HG02938 (cell line): ENCODE results near the gene CNKSR3.

Source experiments
- ATAC-seq: cut with Tn5 transposase; IDR thresholded peaks from one replicate; pipeline ENCODE4 v1.9.1; 2021; ENCODE audit warnings: mild to moderate bottlenecking, moderate library complexity; ENCODE audit not compliant: unreplicated experiment

CNKSR3 gene

GRCh38 chr6:154356690-154357089 is 153.8 kb downstream of the CNKSR3 start, which contains the start of gene IPCEF1:
IPCEF1 (minus strand) TSS chr6:154356803; CDS start chr6:154265947, 90,856 bp downstream.
- ATAC-seq, result no peak

DNA sequence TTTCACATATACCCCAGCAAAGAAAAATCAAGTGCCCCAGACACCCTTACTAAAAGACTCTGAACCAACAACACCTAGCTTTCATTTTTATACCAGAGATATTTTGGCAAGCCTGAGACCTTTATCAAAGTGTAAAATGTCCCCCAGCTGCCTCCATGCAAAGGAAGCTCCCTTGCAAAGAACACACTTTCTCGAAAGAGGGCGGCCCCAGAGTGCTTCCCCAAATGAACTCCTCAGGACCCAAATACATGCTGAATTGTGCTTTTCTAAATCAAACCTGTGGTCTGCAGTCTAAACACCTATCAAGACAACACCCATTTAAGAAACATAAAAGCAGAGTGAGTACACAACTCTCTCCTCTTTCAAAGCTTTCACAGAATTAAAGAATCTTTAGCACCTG is 154.4 kb downstream of the CNKSR3 start:
- ATAC-seq, result no peak

DNA sequence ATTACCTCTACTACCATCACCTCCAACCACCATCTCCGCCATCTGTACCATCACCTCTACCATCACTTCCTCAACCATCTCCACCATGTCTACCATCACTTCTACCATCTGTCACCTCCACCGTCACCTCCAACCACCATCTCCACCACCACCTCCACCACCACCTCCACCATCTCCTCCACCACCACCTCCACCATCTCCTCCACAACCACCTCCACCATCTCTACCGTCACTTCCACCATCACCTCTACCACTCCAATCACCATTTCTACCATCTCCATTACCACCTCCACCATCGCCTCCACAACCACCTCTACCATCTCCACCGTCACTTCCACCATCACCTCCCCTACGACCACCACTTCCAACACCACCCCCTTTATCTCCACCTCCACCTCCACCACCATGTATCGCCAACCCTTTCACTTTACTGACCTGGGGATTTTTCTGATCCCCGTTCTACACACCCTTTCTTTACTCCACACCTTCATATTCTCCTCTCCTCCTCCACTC is 156.2 kb downstream of the CNKSR3 start:
- no peak for ATAC-seq

GRCh38 chr6:154353626-154354025 is 156.9 kb downstream of the CNKSR3 start:
- ATAC-seq, result no peak

DNA sequence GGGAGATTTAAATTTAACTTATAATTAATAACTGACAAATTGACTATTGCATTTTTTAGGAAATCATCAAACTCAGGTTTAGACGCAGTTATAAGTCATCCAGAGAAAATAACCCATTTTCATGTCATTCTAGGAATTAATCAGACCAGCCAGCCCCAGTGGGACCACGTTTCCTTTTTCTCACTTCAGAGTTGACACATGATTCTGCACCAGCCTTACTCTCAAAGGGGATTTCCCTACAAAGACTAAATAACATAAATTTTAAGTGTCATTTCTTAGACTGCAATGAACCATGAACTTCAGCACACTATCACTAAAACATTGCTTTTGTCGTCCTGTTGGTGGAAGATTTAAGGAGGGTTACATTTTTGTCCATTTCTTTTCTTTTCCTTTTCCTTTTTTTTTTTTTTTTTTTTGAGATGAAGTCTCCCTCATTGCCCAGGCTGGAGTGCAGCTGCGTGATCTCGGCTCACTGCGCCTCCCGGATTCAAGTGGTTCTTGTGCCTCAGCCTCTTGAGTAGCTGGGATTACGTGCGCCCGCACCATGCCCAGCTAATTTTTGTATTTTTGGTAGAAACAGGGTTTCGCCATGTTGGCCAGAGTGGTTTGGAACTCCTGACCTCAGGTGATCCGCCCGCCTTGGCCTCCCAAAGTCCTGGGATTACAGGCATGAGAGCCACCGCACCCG is 157.4 kb downstream of the CNKSR3 start:
- peak; percentile 66 for ATAC-seq

DNA sequence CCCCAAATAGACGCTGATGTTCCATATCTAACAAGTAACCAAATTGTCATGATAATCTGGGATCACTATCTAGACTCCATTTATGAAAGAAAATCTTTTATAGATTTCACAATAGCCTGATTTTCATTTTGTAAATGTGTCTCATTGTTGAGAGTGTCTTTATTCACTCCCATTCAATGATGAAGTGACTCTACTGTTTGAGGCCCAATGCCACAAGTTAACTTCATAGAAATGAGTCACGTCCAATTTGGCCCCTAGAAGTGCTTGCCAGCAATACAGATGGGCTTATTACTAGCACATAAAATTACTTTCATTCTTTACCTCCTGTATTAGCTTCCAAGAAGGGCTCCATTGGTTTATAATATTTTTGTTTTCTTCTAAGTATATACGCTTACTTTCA is 160.2 kb downstream of the CNKSR3 start:
- no peak for ATAC-seq

DNA sequence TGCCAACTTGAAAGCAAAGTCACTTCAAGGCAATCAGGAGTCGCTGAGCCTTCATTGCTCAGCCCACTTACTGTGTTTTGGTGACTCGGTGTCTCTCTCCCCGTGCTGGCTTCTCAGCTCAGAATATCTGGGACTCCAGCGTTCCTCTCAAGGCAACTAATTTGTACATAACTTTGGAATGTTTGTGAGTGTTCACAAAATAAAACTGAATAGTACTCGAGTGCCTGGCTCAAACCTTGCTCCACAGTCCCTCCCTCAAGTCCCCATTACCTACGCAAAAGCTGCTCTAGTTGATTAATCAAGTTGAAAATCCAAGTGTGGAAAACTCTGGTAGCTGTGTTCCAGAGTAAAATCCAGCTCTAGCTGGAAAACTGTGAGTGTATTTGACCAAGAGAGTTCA is 162.5 kb downstream of the CNKSR3 start:
- ATAC-seq, result no peak

DNA sequence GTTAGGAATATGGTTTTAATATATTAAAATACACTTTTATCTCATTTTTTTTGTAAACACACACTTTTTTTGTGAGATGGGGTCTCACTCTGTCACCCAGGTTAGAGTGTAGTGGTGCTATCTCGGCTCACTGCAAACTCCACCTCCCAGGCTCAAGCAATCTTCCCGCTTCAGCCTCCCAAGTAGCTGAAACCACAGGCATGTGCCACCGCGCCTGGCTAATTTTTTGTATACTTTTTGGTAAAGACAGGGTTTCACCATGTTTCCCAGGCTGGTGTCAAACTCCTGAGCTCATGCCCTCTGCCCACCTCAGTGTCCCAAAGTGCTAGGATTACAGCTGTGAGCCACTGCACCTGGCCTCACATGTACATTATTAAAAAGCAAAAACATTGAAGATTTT is 164.7 kb downstream of the CNKSR3 start:
- ATAC-seq, result no peak

DNA sequence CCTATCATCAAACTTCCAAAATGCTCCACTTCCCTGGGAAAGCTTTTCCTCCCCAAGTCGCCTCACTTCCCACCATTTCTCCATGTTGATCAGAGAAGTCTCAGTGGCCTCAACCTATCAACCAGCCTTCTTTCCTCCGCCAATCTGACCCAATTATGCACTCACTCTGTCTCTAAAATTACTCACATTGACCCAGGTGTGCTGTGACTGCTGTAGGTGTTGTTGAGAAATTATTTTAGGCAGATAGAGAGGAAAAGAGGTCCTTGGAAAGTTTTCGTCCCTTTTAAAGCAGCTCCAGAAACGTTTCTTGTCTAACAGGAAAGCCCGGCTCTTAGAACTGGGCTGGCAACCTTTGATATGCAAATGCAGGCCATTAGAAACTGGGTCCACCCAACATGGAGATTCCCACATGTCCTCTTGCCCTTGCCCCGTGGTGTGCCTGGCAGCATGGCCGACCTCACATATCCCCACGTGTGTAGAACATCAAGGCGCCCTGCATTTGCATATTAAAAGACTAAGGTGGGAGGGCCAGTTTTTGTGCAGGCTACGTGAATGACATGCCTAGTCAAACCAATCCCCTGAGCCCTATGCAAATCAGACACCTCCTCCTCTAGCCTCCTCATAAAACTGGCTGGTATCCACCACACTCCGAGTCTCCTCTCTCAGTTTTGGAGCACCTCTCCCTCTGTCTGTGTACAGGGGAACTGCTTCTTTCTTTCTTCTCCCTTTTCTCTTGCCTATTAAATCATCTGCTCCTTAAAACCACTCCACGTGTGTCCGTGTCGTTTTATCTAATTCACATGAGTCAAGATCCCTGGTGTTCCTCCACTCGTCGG is 166.8 kb downstream of the CNKSR3 start:
- no peak for ATAC-seq

DNA sequence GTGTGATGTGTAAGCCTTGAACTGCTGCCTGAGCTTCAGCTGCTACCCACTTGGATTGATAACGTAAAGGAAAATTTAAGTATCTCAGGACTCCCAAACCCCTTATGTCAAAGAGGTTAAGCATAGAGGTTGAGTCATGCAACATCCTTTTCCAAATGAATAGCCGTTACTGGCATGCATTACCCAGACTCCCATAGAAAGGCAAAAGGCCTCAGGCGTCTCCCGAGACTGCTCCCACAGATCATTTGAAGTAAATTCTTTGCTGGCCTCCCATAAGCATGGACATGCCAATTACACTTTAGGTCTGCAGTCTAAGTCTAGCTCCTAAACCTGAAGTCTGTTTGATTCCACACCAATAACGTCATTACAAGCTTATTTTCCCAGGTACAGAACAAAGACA is 168.6 kb downstream of the CNKSR3 start:
- no peak for ATAC-seq

- ATAC-seq, result no peak
These were observed 169.1 kb downstream of the CNKSR3 start for GRCh38 chr6:154341336-154341735.
